ENCODE measurements around the gene FAM149B1.

FAM149B1 gene

DNA sequence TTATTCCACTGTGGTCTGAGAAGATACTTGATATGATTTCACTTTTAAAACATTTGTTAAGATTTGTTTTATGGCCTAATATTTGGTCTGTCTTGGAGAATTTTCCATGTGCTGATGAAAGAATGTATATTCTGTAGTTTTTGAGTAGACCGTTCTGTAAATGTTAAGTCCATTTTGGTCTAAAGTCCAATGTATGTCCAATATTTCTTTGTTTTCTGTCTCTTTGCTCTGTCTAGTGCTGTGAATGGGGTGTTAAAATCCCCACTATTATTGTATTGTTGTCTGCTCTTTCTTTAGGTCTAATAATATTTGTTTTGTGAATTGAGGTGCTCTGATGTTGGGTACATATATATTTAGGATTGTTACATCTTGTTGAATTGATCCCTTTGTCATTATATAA, 47.8 kb downstream of the FAM149B1 start:
- TF ChIP-seq, protein P1, sequence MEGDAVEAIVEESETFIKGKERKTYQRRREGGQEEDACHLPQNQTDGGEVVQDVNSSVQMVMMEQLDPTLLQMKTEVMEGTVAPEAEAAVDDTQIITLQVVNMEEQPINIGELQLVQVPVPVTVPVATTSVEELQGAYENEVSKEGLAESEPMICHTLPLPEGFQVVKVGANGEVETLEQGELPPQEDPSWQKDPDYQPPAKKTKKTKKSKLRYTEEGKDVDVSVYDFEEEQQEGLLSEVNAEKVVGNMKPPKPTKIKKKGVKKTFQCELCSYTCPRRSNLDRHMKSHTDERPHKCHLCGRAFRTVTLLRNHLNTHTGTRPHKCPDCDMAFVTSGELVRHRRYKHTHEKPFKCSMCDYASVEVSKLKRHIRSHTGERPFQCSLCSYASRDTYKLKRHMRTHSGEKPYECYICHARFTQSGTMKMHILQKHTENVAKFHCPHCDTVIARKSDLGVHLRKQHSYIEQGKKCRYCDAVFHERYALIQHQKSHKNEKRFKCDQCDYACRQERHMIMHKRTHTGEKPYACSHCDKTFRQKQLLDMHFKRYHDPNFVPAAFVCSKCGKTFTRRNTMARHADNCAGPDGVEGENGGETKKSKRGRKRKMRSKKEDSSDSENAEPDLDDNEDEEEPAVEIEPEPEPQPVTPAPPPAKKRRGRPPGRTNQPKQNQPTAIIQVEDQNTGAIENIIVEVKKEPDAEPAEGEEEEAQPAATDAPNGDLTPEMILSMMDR (conservative IDR thresholded peaks at IDR 0.05): no peak
- H3K27ac ChIP-seq: no peak overlapping the region

DNA sequence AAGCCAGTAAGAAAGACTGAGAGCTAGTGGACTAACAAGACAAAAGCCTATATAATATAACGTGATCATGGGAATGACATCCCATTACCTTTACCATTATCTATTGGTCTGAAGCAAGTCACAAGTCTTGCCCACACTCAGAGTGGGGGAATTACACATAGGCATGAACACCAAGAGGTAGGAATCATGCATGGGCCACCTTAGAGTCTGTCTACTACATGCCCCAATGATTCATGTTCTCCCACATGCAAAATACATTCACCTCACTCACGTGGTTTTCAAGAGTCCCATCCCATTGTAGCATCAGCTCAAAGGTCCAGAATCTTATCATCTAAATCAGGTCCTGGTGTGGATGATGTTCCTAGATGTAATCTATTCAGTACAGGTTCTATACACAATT, 49.7 kb downstream of the FAM149B1 start:
- no peak overlapping the region for H3K27ac ChIP-seq
- no peak for TF ChIP-seq ZFX (IDR thresholded peaks at IDR 0.05)
- TF ChIP-seq, protein P1 (conservative IDR thresholded peaks at IDR 0.05): no peak

DNA sequence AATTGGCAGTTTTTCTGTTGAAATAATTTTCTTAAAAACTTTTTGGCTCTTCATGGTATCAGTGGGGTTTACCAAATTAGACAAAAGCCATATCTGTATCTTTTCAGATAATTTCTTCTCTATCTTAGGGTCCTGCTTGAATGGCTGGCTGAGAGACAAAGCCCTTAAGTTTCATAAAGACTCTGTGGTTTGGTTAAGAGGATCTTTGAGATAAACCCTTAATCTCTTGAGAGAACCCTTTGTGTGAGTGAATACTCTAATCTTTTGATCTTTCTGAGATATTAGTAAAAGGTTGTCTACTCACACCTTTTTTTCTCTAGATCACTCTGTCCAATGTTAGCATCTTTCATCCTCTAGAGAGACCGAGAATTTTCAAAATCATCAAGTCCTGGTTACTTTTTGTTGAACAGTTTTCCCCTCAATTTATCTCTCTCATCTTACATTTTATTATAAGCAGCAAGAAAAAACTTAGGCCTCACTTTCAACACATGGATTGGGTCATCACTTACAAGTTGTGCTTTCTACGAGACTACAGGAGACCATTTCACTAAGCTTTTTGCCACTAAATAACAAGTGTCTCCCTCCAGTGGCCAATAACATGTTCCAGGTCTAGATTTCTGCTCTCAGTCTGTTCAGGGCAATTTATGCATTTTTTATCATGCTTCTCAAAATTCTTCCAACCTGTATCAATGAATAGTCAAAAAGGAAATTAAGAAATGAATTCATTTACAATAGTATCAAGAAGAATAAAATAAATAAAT, 50.7 kb downstream of the FAM149B1 start:
- no peak overlapping the region for H3K27ac ChIP-seq
- no peak for TF ChIP-seq ZFX (IDR thresholded peaks at IDR 0.05)
- TF ChIP-seq, protein P1 (conservative IDR thresholded peaks at IDR 0.05): peak; percentile 66

DNA sequence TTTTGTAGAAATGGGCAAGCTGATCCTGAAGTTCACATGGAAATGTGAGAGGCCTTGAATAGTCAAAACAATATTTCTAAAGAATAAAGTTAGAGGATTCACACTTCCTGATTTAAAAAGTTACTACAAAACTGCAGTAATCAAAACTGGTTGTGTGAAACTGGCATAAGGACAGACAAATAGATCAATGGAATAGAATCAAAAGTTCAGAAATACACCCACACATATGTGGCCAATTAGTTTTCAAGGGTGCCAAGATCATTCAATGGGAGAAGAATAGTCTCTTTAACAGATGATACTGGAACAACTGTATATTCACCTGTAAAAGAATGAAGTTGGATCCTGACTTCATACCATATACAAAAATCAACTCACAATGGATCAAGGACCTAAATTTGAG, 51.5 kb downstream of the FAM149B1 start:
- H3K27ac ChIP-seq: no peak overlapping the region
- TF ChIP-seq, protein P1 (conservative IDR thresholded peaks at IDR 0.05): no peak
- TF ChIP-seq ZFX (IDR thresholded peaks at IDR 0.05): no peak

DNA sequence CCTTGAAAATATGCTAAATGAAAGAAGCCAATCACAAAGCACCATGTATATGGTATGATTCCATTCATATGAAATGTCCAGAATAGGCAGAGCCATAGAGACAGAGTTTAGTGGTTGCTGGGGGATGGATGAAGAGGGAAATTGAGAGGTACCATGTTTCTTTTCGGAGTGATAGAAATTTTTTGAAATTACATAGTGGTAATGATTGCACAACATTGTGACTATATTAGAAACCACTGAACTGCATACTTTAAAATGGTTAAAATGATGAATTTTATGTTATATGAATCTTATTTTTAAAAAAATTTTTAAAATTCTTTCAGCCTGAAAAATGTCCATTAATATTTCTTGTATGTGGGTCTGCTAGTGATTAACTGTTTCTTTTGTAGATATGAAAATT, 53.1 kb downstream of the FAM149B1 start:
- TF ChIP-seq, protein P1 (conservative IDR thresholded peaks at IDR 0.05): no peak
- TF ChIP-seq ZFX (IDR thresholded peaks at IDR 0.05): no peak
- H3K27ac ChIP-seq: no peak overlapping the region

DNA sequence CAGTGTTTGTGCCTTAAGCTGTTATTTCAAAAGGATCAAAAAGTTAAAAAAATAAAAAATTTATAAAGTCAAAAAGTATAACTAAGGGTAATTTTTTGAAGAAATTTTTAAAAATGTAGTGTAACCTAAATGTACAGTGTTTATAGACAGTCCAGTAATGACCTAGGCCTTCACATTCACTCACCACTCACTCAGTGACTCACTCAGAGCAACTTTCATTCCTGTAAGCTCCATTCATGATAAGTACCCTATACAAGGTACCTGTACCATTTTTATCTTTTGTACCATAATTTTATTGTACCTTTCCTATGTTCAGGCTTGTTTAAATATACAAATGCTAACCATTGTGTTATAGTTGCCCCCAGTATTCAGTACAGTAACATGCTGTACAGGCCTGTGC, 57.6 kb downstream of the FAM149B1 start:
- no peak overlapping the region for H3K27ac ChIP-seq
- TF ChIP-seq, protein P1 (conservative IDR thresholded peaks at IDR 0.05): no peak
- TF ChIP-seq ZFX (IDR thresholded peaks at IDR 0.05): no peak

DNA sequence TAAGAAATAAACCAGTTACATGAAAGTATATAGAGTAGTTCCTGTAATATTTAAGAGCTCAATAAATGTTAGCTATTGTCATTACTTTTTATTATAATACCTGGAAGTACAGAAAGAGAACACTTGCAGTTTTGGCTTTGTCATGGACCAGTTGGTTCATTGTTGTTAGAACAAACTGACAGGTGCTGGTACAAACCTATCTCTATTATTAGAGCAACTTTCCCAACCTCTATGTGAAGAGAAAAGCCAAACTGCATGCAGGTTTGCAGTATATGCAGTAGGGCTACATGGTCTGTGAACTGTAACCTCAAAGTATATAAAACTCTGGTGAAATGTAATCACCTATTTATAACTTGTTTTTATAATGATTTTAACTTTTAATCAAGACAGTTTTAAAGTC, 58.7 kb downstream of the FAM149B1 start:
- TF ChIP-seq, protein P1 (conservative IDR thresholded peaks at IDR 0.05): no peak
- no peak for TF ChIP-seq ZFX (IDR thresholded peaks at IDR 0.05)
- H3K27ac ChIP-seq: no peak overlapping the region
